Activated CD4-positive, CD25-positive, alpha-beta regulatory T cell (primary cell): ENCODE data around the gene SDHC.

ENCODE experiments used
- DNase-seq, 4 experiments: peaks; one replicate each; lab custom pipeline; 2025; lab: John Stamatoyannopoulos, UW

The SDHC gene, protein sequence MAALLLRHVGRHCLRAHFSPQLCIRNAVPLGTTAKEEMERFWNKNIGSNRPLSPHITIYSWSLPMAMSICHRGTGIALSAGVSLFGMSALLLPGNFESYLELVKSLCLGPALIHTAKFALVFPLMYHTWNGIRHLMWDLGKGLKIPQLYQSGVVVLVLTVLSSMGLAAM

DNA sequence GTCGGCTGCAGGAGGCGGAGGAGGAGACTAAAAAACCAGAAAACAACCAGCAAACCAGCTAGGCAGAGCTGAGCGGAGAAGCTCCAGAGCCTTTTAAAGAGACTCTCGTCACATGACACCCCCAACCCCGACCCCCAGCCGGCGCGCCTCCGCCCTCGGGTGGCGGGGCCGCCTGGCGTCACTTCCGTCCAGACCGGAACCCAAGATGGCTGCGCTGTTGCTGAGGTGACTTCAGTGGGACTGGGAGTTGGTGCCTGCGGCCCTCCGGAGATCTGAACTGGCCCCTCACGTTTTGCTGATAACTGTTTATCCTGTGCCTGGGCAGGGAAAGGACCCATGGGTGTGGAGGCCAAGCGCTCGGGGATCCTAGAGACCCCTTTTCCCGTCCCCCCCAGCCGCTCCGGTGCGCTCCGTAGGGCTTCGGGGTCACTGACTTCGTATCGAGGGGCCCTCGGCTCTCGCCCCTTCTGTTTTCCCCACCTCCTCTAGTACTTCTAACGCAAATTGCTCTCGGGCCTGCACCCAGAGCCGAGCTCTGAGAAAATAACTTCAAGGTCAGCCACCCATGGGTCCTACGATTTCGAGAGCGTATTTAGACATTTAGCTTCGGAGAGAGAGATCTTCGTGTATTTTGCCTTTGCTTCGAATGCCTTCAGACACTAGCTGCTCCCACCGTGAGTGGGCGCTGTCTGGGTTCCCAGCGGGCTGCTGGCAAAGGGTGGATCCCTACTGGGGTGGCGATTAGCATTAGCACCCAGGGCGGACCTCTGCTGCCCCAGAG, at the start of gene SDHC:
SDHC (plus strand) TSS at position 181 of the 781 bp plus-strand sequence; CDS start at position 206, 25 bp downstream.
- peak; percentile 70 to 88 (median 80) for DNase-seq

DNA sequence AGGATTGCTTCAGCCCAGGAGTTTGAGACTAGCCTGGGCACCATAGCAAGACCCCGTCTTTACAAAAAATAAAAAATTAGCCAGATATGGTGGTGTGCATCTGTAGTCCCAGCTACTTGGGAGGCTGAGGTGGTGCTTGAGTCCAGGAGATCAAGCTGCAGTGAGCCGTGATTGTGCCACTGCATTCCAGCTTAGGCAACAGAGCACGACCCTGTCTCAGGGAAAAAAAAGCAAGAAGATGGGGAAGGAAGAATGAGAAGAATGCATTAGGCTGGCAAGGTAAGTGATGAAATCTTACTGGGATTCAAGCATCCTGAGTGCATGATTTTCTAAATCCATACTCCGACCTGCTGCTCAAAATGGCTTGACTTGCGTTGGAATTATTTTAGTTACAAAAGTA, 48.9 kb upstream of the SDHC start:
- DNase-seq = no peak

DNA sequence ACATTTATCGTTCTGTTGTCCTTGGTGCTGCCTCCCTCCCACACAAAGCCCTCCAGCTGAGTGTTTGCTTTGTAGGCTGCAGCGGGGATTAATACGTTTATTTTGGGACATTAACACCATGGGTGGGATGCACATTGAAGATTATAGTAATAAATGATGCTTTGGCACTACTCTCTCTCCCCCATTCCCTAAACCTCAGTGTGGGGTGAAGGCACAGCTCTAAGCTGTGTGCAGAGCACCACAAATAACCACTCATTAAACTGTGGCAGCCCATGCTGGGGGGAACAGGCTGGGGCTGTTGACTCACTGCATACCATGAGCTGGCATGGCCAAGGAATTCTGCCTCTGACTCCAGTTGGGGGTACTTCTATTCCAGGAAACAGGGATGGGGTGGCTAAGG, 48.0 kb upstream of the SDHC start:
- no peak for DNase-seq

DNA sequence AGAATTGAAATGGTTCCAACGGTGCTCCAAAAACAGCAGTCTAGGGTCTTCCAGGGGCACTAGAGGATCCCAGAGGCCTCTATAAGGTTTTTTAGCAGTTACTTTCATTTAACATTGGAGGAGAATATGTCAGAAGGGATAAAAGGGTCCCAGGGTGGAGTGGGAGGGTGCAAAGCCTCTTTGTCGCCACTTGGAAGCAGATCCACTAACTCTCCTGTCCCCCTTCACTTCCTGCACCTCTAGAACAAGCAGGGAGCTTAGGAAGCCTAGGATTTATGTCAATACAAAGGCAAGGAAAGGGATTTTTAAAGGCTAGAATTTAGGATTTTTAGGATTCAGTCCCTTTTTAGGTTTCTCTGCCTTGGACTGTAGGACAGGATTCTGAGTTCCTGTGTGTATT, 47.3 kb upstream of the SDHC start:
- DNase-seq = no peak

DNA sequence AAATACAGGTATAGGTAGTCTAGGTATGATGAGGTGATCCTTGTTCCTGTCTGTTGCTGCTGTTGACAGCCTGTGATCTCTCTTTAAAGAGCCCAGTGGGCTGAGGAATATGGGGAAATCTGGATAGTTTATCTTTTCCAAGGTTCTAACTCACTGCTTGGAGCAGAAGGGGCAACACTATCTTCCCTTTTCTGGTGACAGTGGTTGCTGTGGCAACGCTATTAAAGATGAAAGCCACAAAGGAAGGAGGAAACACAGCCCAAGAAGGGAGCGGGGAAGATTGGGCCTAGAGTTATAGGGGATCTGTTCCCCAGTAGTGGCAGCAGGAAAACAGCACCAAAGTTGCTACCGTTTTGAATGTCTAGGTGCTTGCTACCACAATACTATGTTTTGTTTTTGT, 46.9 kb upstream of the SDHC start:
- no peak for DNase-seq

DNA sequence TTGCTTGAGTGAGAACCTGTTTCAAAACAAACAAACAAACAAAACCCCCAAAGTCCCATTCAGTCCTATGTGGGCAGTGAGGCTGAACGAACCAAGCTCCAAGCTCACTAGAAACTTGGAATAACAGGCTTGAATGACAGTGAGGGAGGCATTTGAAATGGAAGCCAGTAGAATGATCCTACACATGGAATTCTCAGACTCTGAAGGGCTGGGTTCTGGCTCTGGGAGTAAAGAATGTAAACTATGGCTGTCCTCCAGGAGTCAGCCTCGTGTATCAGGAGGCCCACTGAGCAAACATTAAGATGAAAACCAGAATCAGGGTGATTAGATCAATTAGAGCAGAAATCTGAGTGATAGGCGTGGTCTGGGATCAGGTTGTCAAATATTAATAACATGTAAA, 40.8 kb upstream of the SDHC start:
- DNase-seq = no peak

DNA sequence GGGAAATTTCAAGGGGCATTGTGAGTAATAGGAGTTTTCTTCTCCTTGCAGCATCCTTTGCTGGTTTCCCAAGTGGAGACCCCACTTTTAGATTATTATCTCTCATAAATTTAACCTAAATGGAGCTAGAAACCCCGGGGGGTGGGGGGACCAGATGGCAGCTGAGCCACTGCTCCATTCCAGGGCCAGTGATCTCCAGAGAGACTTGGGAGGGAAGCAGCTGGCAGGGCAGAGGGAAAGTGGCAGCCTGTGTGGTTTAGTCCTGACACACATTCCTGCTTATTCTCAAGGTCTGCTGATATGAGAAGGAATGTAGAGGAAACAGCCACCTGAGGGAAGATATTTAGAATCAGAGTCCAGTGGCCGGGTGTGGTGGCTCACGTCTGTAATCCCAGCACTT, 39.3 kb upstream of the SDHC start:
- no peak for DNase-seq

DNA sequence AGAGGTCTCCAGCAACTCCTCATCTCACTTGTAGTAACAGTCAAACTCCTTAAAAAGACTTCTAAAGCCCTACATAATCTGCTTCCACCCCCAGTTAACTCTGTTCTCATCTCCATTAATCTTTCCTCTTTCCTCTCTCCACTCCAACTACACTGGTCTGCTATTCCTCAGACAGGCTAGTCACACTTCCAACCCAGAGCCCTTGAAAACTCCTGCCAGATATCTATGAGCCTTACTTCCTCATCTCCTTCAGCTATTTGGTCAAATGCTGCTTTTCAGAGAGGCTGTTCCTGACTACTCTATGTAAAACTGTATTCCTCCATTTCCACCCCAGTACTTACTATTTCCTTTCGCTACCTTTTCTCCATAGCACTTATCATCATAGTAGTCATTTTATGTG, 31.2 kb upstream of the SDHC start:
- DNase-seq = no peak

DNA sequence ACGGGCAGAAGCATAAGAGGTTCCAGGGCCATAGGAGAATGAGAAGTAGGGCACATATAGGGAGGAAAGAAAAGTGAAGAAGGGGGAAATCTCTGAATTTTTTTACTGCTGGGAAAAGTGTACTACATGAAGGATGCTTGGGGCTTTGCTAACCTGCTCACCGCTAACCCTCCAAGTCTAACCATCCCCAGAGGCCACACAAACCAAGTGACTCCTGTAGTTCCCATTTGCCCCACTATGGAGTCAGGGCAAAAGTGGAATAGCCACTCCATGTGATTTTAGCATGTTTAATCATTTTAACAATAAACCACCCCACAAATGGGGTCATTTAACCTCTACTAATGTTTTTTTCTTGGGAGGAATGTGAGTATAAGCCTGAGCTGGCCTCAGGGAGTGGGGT, 29.1 kb upstream of the SDHC start:
- DNase-seq = no peak

DNA sequence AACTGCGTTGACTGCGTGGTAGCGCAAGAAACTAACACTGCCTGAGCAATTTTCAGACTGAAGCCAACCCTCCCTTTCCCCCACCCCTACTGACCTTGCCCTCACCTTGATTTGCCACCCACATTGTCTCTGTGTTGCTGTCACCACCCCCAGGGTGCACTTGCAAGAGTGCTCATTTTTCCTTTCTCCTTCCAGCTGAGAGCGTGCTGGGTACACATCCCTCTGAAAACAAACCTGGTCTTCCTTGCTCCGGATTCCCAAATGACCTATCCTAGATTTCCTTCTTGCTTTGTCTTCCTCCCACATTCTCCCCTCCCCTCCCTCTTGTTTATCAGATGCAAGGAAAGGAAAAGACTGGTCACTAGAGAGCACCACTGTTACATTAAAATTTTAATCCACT, 28.7 kb upstream of the SDHC start:
- no peak for DNase-seq

DNA sequence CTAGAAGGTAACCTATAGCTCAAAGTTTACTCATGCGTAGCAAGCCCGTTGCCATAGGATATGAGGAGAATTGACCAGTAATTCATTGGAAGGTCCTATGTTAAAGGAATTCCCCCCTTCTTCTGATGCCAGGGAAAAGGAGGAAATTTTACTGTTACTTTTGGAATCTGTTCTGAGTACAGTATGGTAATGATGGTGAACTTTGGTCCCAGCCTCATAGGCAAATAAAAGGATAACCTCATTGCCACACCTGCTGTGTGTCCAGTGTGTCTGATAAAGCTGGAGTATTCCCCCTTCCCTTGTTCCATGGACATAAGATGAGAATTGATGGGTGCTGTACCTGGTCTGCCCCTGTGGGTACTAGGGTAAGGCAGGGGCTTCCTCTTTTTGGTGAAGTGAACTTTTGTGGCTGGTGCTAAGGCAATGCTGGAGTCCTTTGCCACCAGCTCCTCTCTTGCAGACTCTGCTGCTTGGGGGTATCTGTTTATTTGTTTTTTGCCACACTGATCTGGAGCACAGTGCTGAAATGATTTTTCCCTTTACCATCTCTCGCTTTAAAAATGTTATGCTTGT, 26.6 kb upstream of the SDHC start:
- DNase-seq = no peak

DNA sequence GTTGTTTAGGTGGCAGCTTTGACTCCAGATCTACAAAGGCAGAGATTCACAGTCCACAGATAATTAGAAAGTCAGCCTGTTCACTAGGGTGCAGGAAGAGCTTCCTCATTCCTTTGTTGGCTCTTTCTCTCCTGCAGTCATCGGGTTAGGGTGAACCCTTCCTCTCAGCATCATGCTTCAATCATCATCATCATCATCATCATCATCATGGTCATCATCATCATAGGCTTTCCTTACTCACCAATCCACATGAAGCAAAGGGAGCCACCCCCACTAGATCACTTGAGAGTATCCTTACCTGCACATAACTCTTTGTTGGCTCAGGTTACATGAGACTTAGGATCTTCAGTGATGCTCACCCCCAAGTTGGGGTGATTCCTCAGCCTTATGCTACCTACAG, 23.4 kb upstream of the SDHC start:
- DNase-seq = no peak

DNA sequence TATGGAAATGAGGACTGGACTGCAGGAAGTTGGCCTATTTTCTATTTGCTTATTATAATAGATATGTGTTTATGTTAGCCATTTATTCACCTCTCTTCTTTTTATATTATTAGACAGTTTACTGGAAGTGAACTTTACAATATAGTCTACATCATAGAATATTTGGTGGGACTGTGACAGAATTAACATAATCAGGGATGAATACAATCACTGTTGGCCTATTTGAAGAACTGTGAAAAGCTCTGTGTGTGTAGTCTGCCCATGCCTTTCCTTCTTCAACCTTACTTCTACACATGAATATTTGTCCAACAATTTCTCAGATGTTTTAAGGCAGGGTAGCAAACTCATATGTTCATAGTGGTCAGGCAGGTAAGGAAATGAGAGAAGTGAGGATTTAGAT, 16.8 kb upstream of the SDHC start:
- DNase-seq = no peak

DNA sequence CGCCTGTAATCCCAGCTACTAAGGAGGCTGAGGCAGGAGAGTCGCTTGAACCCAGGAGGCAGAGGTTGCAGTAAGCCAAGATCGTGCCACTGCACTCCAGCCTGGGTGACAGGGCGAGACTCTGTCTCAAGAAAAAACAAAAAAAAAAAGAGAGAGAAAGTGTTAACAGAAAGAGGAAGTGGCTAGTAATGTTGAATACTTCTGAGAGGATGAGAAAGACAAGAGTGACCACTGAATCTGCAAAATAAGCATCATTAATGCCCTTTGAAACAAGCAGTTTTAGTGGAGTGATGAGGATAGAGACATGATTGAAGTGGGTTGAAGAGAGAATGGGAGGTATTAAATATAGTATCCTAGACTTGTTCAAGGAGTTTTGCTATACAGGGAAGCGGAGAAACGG, 16.1 kb upstream of the SDHC start:
- DNase-seq = no peak

DNA sequence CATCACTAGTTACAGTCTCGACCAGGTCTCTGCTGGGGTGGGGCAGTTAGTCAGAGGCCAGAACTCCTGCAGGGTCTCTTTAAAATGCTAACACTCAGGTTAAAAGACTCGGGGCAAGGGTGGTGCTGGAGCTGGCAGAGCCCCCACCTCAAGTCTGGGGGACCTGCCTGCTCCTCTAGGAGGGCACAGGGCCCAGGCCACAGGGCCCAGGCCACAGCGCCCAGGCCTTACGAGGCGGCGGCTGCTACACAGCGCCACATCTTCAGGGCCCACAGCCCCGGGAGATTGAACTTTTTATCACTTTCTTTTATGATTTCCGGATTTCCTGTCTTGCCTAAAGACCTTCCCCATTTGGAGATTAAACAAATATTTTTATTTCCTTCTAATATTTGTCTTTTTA, 14.8 kb upstream of the SDHC start:
- DNase-seq = no peak

DNA sequence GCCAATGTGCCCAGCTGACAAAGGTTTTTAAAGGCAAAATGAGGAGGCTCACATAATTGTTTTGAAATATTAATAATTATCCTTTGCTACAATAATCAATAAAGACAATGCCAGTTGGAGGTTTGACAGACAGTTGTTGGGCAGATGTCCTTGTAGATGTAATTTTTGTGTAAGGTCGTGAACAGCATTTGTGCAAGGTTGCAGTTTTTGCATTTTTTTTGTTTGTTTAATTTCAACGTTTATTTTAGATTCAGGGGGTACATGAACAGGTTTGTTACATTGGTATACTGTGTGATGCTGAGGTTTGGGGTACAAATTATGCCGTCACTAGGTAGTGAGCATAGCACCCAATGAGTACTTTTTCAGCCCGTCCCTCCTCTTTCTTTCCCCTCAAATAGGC, 13.7 kb upstream of the SDHC start:
- no peak for DNase-seq

DNA sequence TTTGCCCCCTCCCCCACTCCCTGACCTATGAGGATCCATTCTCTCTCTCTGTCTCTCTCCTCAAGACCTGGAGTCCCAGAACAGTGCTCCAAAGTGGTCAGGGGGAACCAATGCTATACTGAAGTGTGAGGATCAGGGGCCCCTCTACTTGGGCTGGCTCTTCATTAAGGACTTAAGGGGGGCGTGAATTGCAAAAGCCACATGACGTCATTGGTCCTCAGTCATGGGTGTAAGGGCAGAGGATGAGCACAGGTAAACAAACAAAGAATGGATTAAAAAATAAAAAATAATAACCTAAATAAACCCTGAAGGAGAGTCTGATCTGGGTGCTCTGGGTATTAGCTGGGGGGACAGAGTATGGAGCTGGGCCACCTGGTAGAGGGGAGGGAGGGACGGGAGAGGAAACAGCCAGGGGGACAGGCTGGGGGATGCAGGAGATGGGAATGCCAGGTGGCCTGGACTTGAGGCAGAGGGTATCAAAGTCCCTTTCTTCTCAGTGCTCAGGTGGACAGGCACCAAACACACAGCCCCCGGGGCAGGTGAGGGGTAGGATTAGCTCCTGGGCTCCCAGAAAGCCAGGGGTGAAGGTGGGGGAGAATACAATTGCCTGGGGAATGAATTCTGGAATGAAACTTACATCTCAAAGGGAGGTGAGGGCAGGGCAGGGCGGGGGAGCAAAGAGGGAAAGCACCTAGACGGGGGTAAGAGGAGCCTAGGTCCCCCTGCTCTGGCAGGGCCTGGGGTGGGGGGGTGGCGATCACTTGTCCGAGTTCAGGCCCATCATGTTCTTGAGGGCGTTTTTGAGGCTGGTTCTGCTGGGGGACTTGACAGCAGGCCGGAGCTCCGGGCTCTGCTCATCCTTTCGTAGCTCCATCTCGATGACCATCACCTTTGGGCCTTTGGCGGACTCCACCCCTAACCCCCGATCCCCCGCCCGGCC, 9.0 kb upstream of the SDHC start:
- no peak for DNase-seq

DNA sequence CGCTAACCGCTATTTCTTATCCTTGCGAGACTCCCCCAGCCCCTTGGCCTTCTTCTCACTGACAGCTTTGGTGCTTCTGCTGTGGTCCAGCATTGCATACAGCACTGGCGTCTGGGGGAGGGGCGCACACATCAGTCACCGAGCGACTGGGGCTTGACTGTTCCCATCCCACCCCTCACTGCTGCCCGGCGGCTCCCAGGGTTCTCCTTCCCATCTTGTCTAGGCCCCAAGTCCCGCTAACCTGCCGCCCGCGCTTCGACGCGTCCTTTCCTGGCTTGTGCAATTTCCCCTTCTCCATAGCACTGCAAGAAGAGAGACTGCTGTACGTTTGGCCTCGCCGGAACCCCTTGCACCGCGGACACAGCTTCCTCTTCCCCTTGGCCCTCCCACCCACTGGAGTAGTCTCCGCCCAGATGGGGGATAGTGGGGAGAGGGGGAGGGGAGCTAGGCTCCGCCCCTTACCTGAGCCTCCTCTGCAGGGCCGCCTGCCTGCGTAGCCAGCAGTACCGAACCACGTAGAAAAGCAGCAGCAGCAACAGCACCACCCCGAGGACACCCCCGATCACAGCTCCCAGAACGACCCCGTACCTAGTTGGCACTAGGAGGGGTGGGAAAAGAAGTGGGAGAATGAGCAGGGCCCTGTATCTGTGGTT, 8.2 kb upstream of the SDHC start:
- peak; percentile 56 to 76 (median 68) for DNase-seq

DNA sequence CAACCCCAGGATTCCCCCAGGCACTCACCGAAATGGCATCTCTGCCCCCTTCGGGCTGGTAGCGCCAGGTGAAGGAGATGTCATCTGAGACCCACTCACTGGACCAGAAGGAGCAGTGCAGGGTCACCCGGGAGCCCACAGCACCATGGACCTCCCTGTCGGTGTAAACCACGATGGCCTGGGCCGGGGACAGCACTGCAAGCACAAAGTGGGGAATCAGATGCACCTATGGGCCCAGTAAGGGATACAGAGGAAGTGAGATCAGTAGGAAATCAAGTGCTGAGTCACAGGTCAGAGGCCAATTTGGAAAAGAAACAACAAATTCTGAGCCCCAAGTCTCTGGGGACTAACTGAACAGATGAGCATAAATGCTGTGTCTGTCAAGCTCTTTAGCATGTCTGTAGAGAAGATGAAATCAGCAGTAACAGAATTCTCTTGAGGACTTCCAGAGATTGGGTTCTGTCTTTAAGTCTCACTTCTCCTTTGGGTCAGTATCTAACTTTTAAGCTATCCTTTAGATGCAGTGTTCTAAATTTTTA, 6.9 kb upstream of the SDHC start:
- peak in 1 of 4 experiments; percentile 5 for DNase-seq

DNA sequence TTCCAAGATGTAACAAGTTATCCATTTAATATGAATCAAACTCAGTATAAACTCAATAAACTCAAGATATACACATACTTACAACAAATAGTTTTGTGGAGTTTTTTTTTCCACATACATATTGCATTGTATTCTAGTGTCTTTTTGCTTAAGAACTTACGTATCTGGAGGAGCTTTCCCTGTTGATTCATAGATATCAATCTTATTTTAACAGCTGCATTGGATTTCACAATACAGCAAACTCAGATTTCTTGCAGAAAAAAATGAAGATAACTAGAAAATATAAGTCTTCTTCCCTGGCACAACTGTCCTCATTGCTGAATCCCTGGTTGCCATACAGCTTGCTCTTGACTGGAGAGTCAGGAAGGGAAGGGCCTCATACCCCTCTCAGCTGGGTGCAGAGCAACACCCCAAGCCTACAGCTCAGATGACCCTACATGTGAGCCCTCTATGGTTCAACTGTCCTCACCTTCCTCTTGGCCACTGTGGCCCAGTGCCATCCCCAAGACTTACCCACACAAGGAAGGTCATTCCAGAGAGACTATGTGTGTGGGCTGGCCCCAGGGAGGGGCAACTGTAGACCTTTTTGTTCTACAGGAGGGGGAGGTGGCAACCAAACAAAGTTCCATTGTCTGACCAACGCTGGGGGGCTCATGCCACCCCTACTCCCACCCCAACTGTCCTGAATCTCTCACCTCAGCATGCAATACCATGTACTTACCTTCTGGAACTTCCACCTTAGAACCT, 6.1 kb upstream of the SDHC start:
- DNase-seq = no peak

DNA sequence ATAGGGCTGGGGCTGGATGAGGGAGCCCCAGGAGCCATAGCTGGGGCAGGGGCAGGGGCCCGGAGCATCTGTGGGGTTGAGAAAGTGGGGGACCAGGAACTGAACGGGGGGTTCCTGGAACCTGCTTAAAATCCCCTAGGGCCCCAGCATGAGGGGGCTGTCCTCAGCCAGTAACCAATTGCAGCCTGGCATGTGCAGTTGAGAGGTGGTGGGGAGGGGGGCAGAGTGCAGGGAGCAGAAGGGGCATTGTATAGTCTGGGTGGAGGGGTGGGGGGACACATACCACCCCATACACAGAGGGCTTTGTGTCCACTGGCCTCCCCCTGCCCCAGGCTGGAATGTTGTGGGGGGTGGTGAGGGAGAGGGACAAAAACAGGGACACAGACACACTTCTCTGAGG, 4.3 kb upstream of the SDHC start, which contains the start of gene MPZ:
MPZ (minus strand) TSS at position 101 of the 400 bp plus-strand sequence; CDS start at position 38, 63 bp downstream.
- DNase-seq = no peak
